Mucosa of descending colon (tissue), 3 donors: ENCODE measurements around the gene DCP2. TPM values are rescaled to one million over a fixed set of nuclear protein-coding genes. Genes with fewer than 3 reads are reported as not detected.
A peak's percentile ranks its signal among the peaks of the same experiment; 100 is the strongest.

Experiments
- ATAC-seq: fragments of 200-7000 bp; cut with Tn5 transposase; one replicate; pipeline ENCODE4 v1.9.1; 2020; ENCODE audit warnings: mild to moderate bottlenecking, moderate library complexity
- DNase-seq, 3 donors: peaks; one replicate each; pipeline ENCODE4 v3.0.0-alpha.2; 2020
- H3K36me3 ChIP-seq: fragments of 200-600 bp; one replicate; pipeline ENCODE4 v1.8.0; 2021; ENCODE audit warnings: low read depth, mild to moderate bottlenecking
- H3K4me1 ChIP-seq: fragments of 200-600 bp; one replicate; pipeline ENCODE4 v1.8.0; 2021; ENCODE audit warnings: low read depth, mild to moderate bottlenecking
- H3K4me3 ChIP-seq: fragments of 200-600 bp; one replicate; pipeline ENCODE4 v1.8.0; 2021; ENCODE audit warnings: mild to moderate bottlenecking
- H3K9me3 ChIP-seq: fragments of 200-600 bp; one replicate; pipeline ENCODE4 v1.8.0; 2021; ENCODE audit warnings: mild to moderate bottlenecking
- intact Hi-C, 2 donors: fragments of 100-400 bp; cut with DNase I in 1 of 2; cut with micrococcal nuclease in 1 of 2; formaldehyde crosslinking; loops; one replicate each; pipeline versions ENCODE4 v1.11.0 to v1.11.1; 2022; cut with DNase I, micrococcal nuclease
- total RNA-seq, 3 donors: library from RNA; stranded (reverse); fragmentation: NEBNext Ultra II Directional in 2 of 3; extraction: Animal tissue kit (Norgen Biotek cat#: 25700) in 2 of 3; gene quantifications; one replicate each; pipeline versions ENCODE4 v1.2.1 to v1.2.4, GENCODE V29; 2021 to 2023
- TF ChIP-seq, protein P1 (sequence below): fragments of 200-600 bp; IDR thresholded peaks from one replicate; pipeline ENCODE4 v1.8.0; 2022; ENCODE audit warnings: antibody characterized with exemption, mild to moderate bottlenecking
- donor health status: DM: no; HTN: no; CAD: no; lungs with moderate emphysema.
- donor health status: DM: no; HTN: no; CAD: no.
- donor health status: DM: no; HTN: yes; CAD: no.

Gene DCP2
- total RNA-seq, 3 donors from 2014 or later = 29.3 to 36.4 (median 35.4) TPM

DNA sequence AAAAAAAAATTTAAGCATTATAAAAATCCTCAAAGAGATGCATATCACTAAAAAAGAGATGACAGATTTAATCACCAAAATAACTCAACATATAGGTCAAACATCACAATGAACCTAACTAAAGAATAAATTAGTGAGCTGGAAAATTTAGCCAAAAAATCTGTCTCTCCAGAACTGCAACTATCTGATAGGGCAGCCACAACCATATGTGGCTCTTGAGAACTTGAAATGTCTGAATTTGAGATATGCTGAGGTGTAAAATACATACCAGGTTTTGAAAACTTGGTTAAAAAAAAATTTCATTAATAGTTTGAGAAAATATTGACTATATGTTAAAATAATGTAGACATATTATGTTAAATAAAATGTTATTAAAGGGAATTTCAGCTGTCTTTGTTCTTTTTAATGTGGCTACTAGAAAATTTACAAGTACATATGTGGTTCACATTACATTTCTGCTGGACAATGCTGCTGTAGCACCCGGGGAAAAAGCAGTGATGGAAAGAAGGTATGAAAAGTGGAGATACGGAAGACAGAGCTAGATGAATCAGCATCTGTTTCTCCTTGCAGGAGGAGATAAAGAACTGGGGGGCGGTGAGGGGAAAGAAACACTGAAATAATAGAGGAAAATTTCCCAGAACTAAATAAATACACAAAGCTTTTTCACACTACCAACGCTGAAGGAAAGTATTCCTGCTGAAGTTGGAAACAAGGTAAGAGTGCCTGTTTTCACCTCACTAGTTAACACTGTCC is 66.1 kb downstream of the DCP2 start:
- no peak overlapping the region for H3K4me3 ChIP-seq
- H3K36me3 ChIP-seq = no peaks in the 10 kb centered on the region
- H3K4me1 ChIP-seq = no peaks in the 10 kb centered on the region
- H3K9me3 ChIP-seq = no peaks in the 10 kb centered on the region
- DNase-seq (no peak), ATAC-seq (no peak)
- intact Hi-C loops = no loop called here
- TF ChIP-seq, protein P1, sequence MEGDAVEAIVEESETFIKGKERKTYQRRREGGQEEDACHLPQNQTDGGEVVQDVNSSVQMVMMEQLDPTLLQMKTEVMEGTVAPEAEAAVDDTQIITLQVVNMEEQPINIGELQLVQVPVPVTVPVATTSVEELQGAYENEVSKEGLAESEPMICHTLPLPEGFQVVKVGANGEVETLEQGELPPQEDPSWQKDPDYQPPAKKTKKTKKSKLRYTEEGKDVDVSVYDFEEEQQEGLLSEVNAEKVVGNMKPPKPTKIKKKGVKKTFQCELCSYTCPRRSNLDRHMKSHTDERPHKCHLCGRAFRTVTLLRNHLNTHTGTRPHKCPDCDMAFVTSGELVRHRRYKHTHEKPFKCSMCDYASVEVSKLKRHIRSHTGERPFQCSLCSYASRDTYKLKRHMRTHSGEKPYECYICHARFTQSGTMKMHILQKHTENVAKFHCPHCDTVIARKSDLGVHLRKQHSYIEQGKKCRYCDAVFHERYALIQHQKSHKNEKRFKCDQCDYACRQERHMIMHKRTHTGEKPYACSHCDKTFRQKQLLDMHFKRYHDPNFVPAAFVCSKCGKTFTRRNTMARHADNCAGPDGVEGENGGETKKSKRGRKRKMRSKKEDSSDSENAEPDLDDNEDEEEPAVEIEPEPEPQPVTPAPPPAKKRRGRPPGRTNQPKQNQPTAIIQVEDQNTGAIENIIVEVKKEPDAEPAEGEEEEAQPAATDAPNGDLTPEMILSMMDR = no peak

DNA sequence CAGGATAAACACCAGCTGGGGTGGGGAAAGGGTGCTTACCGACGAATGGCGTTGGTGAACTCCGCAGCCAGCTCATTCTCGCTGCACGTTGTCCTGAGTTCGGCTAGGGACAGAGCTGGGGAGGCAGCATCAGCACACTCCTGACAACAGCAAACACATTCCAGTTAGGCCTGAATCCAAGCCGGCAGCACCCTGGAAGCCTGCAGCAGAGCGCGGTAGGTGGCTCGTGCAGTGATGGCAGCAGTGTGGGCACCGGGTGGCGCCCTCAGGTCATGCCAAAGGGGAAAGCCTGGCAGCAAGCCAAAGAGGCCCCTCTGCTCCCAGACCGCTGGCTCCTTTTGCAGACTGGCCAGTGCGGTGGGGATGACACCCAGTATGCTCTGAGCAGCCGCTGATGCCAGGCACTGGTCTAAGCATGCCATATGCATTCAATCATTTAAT is 66.9 kb downstream of the DCP2 start:
- H3K36me3 ChIP-seq = no peaks in the 10 kb centered on the region
- H3K4me1 ChIP-seq = no peaks in the 10 kb centered on the region
- no peaks in the 10 kb centered on the region for H3K9me3 ChIP-seq
- ATAC-seq (peak; percentile 28), DNase-seq (no peak)
- H3K4me3 ChIP-seq = no peak overlapping the region
- TF ChIP-seq, protein P1 = no peak
- intact Hi-C loops = no loop called here

DNA sequence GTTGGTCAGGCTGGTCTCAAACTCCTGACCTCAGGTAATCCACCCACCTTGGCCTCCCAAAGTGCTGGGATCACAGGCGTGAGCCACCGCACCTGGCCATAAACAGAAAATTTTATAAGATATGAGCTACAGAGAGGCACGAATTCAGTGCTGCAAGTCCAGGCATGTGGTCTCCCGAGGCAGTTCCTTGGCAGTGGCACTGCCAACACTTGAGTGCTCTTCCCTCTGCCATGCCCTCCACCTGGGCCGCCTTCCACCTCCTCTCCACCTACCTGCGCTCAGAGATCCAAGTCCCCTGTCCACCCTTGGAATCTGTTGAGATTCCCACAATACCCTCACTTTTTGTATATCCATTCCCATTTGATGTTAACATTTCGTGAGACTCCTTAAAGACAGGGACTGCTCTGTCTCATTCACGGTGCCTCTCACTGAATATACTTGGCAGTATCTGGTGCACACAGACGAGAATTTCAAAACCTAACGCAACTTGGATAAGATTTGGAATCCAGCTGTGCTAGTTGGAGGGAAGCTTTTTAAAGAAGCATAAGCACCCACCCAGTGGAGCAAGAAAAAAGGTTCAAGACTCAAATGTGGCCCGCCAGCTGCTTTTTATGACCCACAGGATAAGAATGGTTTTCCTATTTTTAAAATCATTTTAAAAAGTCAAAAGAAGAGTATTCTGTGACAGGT is 68.3 kb downstream of the DCP2 start:
- Histone ChIP-seq H3K9me3 (no peaks in the 10 kb centered on the region), H3K4me3 (no peak overlapping the region), H3K36me3 (no peaks in the 10 kb centered on the region), H3K4me1 (no peaks in the 10 kb centered on the region)
- no peak for ATAC-seq
- no peak for DNase-seq
- TF ChIP-seq, protein P1 = no peak
- intact Hi-C loops = no loop called here

DNA sequence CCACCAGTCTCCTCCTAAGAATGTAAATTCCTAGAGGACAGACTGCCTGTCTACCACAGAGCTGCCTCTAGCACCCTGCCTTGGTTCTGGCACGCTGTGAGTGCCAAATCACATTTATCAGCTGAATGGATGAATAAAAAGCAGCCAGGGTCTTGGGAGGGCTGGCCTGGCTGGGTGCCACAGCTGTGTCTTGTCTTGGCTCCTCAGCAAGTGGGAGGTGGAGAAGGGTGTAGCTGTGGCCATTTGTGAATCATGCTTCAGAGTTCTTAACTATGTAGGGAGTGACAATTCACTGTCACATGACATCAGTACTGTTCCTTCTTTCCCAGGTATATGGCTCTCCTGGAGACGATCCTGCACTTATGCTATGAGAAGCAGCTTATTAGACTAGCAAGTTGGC is 70.6 kb downstream of the DCP2 start:
- DNase-seq (no peak), ATAC-seq (peak; percentile 32)
- TF ChIP-seq, protein P1 = no peak
- no peaks in the 10 kb centered on the region for H3K36me3 ChIP-seq
- no peaks in the 10 kb centered on the region for H3K4me1 ChIP-seq
- H3K9me3 ChIP-seq = no peaks in the 10 kb centered on the region
- intact Hi-C loops = no loop called here
- no peak overlapping the region for H3K4me3 ChIP-seq

DNA sequence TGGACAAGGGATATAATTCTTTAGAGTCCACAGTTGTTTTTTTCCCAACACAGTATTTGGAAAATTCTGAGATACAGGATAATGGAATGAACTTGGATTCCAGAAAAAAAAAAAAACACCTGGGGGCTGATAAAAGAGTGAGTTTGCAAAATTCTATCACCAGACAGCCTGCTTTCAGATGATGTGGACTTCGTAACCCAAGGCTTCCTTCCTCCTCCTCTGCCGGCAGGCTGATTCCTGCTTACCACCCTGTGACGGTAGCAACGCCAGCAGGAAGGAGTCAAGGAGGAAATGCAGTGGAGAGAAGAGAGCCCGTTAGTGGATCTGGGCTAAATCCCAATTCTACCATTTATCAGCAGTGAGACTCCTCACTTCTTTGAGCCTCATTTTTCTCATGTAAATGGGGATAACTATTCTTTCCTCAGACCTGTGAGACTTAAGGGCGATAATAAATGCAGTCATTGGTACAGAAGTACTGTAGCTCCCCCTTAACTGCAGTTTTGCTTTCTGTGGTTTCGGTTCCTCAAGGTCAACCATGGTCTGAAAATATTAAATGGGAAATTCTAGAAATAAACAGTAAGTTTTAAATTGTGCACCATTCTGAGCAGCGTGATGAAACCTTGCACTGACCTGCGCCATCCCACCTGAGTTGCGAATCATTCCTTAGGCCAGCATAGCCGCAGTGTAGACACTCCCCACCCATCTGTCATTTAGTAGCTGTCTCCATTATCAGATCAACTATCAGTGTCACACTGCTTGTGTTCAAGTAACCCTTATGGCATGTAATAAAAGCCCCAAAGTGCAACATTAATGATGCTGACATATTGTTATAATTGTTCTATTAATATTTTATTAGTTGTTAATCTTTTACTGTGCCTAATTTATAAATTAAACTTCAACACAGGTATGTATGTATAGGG is 71.4 kb downstream of the DCP2 start:
- peak in 1 of 3 donors; percentile 14 for DNase-seq
- Histone ChIP-seq H3K4me1 (no peaks in the 10 kb centered on the region), H3K4me3 (no peak overlapping the region), H3K36me3 (no peaks in the 10 kb centered on the region), H3K9me3 (no peaks in the 10 kb centered on the region)
- ATAC-seq = peak; percentile 36
- intact Hi-C loops = no loop called here
- TF ChIP-seq, protein P1 = no peak
